ENCODE results near the gene MRPS2.

GRCh38 chr9:135520916-135521607 is 20.6 kb downstream of the MRPS2 start, which contains the start of gene LCN1:
- no peak for TF ChIP-seq EZH2 (IDR thresholded peaks at IDR 0.05)
- no peak for TF ChIP-seq POLR2AphosphoS5 (IDR thresholded peaks at IDR 0.05; ENCODE audit: borderline replicate concordance, low read depth, low read length)
